ENCODE results near the gene KHDRBS2.

The KHDRBS2 gene

DNA sequence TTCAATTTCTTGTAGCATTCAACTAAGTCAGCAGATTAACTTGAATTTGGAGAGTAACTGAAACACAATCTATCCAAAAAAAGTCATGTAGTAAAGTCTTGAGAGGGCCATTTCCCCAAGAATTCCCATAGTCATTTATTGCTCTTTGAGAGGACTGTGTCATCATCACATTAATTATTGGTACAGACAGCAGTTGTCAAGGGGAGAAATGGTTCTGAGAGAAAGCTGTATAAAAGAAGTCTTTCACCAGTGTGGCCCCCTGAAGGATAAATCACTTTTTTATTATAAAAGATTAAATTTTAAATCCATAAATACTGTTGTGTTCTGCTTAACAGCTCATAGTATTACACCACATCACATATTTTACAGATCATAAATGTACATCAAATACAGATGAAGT lies 111.5 kb downstream of the KHDRBS2 start:
- DNase-seq, result no peak

DNA sequence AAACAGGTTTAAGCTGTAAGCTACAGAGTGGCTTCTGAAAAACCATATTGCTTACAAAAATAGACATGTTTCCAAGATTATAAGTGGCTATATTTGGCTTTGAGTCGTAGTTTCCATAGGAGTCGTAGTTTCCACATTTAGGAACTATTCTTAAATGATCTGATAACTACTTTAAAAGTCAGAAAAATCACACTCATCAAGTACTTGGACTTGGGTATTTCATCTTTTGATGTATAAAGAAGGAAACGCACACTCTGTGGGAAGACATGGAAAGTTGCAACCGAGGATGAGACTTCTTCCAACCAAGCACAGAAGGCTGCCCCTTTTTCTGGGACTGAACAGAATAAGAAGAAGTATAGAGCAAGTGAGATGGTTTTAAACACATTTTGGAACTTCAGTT lies 118.3 kb downstream of the KHDRBS2 start:
- no peak for DNase-seq

GRCh38 chr6:62162858-62163257 lies 123.2 kb downstream of the KHDRBS2 start:
- DNase-seq, result no peak

DNA sequence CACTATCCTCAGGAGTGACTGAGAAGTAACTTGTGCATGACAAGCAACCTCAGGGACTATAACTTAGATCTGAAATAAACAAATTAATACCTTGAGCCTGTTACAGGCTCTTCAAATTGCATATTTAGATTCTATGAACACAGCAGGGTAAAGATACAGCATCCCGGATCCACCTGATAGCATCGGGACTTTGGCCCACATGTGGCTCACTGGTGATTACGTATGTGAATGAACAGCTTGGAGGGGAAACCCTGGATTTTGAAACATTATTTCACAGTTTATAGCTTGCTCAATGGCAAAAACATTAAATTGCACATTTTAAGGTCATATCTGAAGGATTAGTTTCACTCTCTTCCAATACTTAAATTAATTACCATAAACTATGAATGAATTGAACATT lies 133.2 kb downstream of the KHDRBS2 start:
- DNase-seq, result no peak

DNA sequence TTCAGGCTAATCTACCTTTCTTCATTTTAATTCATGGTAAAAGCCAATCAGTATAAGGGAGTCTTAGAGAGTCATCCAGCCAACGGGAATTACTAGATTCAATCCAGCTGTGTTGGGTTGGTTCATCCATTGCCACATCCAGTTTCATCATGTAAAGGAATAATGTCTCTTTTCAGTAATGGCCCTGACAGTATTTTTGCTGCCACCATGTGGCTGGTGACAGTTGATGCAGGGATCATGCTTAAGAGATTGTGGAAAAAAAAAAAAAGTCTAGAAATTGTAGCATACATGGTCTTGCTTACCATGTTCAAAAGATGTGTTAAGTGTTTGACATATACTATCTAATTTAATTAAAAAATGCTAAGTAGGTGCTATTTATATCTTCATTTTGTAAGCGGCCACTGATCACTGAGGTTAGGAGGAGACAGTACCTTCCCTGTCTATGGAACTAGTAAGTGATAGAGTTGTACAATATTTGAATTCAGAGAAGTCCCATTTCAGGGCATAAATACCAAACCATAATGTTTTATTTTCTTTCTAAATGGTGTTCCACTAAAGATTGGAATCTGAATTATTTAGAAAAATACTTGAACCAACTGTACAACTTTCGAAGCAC lies 135.9 kb downstream of the KHDRBS2 start:
- no peak for DNase-seq

GRCh38 chr6:62146954-62147853 lies 138.8 kb downstream of the KHDRBS2 start:
- DNase-seq, result no peak

GRCh38 chr6:62129127-62129526 lies 156.9 kb downstream of the KHDRBS2 start:
- no peak for DNase-seq

GRCh38 chr6:62119401-62119800 lies 166.6 kb downstream of the KHDRBS2 start:
- no peak for DNase-seq

GRCh38 chr6:62103186-62103859 lies 182.7 kb downstream of the KHDRBS2 start:
- DNase-seq, result no peak

DNA sequence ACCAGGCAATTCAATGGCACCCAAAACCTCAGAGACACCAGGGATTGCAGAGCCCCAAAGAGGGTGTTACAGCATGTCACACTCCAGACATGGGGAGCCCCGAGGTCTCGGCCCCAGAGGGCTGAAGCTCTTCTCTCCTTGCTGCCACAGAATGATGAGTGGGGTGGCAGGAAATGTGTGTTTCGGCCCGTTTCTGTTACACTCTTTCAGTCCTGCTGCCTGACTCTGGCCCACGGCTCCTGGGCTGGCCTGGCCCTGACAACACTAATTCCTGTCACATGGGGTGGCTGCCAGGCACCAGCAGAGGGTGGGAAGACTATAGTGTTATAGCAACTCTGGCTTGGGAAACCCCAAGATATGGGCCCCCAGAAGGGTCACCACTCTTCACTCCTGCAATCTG lies 183.6 kb downstream of the KHDRBS2 start:
- no peak for DNase-seq

GRCh38 chr6:62090442-62091229 lies 195.4 kb downstream of the KHDRBS2 start:
- DNase-seq, result no peak

DNA sequence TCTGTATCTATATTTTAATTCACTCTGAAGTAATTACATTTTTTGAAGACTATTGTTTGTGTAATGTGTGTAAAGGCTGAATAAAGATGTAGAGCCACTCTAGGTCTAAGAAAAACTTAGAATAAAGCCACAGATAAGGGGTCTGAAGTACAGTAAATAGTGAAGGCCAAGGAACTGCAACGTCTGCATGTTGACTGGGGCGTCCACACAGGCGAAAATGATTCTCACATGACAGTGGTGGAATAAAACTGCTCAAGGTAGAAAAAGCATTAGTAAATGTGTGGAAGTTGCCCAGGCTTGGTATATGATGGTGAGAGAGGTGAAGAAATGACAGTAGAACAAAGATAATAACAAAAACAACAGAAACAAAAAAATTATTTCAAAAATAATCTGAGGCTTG lies 196.2 kb downstream of the KHDRBS2 start:
- no peak for DNase-seq

DNA sequence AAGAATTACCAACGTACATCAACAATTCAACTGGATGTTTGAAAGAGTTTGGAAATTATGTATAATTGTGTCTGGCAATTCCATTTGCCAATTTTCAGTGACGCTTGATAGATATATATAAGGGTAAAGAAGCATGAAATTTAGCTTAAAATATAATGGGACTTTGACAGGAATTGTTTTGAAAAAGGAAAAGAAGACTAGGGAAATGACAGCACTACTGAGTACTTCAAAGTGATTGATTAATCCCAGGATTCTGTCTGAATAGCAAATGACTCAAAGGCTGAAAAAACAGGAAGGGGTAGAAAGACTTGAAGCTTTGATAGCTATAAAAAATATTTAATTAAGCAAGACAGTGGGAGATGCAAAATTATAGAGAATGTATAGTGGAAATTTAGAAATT lies 200.0 kb downstream of the KHDRBS2 start:
- no peak for DNase-seq

DNA sequence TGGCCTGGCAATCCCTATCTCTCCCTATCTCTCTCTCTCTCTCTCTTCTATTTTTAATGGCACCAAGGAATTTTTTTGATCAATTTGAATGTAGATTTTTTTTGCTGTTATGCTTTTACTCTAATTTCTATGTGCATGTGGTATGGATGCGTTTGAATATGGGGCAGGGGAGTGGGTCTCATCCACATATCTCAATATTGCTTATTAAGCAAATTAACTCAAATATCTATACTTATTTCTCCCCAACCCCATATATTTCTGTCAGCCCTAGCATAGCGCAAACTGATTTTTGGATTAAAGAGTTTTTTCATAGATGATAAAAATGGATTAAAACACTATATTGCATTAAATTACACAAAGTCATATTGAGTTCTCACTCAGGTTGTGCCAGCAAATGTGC lies 210.2 kb downstream of the KHDRBS2 start:
- no peak for DNase-seq

DNA sequence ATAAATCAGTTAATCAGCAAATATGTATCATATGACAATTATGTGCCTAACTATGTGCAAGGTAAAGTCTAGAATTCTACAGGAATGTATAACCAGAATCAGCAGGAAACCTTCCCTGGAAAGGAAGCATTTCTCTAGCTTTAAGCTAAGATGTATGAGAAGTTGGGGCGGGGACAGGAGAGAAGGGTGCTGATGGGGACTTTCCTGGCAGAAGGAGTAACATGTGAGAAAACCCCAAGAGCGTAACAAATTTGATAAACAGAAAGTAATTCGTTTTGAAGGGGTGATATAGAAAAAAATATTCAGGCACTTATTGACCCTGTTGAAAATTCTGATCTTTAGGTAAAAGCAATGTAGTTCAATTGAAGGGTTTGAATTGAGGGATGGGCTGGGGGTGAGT lies 226.1 kb downstream of the KHDRBS2 start:
- DNase-seq, result no peak

DNA sequence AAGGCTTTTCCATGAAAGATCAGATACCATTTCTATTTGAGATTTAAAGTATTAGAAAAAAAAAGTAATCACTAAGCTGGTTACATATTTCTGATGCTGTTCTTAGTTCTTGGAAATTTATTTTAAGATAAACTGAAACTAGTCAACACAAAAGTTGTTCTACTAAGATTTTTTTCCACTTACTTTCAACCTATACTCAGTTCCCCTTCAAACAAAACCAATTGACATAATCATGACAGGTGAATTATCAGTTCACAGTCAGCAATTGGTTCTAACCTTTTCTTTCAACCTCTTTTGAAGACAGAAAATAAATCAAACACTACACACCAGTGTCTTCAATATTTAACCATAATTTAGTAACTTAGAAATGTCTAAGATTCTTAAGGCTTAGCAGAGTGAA lies 228.7 kb downstream of the KHDRBS2 start:
- no peak for DNase-seq

DNA sequence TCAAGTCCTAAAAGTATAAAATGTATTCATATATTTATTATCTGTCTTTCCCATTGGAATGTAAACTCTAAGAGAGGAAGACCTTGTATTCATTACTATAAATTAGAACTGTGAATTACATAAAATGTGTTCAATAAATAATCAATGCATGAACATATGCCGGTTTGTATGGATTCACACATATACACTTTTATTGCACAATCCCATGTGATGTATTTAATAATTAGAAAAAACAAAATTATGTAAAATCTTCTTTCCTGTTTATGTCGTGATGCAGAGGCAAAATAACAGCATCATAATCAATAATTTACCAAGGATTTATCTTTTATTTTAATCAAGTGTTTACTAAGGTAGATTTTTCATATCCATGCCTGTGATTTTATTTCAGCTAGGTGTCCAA lies 240.5 kb downstream of the KHDRBS2 start:
- DNase-seq, result no peak

GRCh38 chr6:62043084-62043483 lies 242.9 kb downstream of the KHDRBS2 start:
- DNase-seq, result no peak

GRCh38 chr6:62042429-62042828 lies 243.6 kb downstream of the KHDRBS2 start:
- no peak for DNase-seq

- DNase-seq, result no peak
Measured at GRCh38 chr6:62039605-62040004, 246.4 kb downstream of the KHDRBS2 start.

DNA sequence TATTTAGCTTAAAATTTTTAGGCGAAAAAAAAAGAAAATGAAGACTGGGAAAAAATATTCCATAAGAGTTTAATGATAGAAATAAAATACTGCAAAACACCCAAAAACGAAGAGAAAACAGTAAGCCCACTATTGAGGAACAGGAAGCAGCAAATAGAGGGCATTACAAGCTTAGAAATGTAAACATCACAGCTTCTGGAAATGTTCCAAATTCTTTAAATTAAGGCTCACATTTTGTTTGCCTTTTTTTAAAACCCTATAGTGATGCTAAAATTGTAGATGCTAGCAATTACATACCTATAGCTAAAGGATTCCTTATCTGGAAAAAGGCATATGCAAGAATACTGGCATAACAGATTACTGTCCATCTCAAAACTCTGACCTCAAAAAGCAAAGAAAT lies 248.6 kb downstream of the KHDRBS2 start:
- no peak for DNase-seq

GRCh38 chr6:62035952-62036351 lies 250.1 kb downstream of the KHDRBS2 start:
- DNase-seq, result no peak

- DNase-seq, result no peak
Measured at GRCh38 chr6:62013719-62014118, 272.3 kb downstream of the KHDRBS2 start.
